Stimulated activated CD8-positive, alpha-beta memory T cell treated with anti-CD3 and anti-CD28 coated beads, Interleukin-12 subunit alpha, Interleukin-12 subunit beta, amount 100 ng/mL, for 1 hour (primary cell): ENCODE results near the gene LCA5.
"Not testable (repeated sequence)": the region's sequence is repeated elsewhere in the genome, so short reads cannot be mapped to it uniquely, and the experiment has no call there.

Experiments used
- DNase-seq: peaks from one replicate; pipeline ENCODE4 v3.0.0-alpha.2; 2020; ENCODE audit warnings: low read depth

Gene LCA5

DNA sequence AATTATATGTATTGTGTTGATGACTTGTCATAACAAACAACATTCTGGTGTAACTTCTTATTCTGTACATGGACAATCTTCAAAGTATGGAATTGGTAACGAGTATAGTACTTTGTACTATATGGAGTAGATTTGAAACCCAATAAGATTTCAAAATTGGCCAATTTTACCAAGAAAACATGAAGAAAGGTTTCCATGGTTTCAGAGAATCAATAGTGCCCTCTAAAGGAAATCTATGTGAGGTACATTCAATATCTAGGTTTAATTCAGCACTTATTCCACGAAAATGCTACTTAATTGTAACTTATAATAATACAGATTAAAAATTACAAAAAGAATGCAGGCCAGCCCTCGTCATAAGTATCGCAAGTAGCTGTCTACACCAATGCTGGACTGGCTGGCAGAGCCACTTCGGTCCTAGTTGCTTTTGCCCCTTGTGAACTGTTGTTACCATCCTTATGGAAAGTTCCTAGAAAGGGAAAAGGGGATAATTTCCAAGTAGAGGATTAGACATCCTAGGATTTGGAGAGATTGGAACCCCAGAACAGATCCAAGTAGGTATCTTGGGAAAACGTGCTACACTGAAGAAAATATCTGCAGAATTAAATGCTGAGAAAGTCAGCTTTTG lies 70.9 kb downstream of the LCA5 start:
- no peak for DNase-seq

DNA sequence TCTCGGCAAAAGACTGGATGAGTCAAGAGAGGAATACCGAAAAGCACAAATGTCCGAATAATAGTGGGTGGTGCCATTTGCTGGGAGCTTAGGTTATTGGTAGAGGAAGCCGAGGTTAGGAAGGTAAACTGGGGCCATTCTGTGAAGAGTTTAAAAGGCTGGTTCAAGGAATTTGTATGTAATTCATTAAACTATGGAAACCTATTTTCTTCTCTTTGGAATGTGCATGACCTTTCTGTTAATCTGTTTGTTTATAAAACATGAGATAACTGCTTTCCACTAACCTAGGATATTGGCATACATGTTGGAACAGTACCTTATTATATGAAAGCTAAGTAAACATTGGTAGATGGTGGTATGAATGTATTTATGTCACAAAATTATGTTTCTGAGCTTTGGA lies 71.8 kb downstream of the LCA5 start:
- no peak for DNase-seq

DNA sequence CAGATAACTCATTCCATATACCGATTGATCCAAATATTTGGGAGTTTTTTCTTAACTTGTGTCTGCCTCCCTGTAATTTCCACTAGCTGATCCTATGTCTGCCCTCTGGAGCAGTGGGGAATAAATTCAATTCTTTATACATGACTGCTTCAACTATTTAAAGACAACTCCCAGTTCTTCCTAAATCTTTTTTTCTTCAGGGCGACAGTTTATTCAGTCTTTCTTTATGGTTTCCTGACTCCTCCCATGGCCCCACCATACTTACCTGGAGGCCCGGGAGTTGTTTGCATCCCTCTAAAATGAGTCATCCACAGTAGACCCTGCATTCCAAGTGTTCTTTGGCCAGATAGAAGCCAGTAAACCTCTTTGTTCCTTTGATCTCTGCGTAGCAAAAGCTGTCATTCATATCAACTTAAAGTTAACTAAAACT lies 73.6 kb downstream of the LCA5 start:
- no peak for DNase-seq

DNA sequence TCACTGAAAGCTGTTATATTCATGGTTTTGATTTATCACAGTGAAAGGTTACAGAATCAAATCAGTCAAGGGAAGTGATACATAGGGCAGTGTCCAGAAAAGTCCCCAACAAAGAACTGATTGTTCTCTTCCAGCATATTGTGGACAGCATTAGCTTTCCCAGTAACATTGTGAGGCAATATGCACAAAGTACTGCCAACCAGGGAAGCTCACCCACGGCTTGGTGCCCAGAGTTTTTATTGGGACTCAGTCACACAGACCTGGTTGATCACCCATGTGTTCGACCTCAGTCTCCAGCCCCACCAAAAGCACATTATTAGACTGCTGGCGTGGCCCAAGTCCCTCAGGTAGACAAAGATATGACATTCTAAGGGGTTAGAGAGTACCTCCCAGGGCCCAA lies 76.0 kb downstream of the LCA5 start:
- DNase-seq: no peak

DNA sequence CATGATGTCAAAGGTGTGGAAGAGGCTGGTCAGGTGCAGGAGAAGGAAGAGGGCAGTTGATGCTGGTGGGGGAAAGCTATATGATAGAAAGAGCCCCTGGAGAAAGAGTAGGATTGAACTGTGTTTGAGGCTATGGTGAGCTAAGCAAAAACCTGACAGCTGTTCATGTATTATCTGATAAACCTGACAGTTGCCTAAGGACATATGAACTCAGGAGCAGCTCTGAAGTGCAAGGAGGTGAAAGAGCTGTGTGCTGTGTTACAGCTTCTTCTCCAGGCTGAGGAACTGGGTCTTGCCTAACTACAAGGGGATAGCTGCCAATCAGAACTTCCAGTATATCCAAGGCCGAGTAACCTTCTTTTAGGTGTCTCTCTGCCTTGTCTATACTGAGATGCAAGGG lies 81.8 kb downstream of the LCA5 start:
- no peak for DNase-seq

DNA sequence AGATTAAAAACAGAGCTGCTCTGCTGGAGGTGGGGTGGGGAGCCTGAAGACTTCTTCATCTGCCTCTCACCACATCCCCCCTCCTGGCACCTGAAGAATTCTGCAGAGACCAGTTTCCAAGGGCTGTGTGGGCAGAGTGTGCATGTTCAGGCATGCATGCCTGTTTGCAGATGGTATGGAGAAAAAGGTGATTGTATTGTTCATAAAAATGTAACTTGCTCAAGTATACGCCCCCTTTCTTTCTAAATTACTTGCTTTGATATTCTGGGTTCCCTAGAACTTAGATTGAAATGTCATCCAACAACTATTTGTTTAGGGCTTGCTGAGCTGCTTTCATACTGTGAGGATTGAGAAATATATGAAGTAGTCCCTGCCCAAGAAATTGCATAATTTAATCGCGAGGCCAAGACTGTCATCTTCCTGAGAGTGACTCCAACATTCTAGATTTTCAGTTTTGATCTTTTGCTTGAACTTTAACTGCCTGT lies 83.6 kb downstream of the LCA5 start:
- DNase-seq: no peak

DNA sequence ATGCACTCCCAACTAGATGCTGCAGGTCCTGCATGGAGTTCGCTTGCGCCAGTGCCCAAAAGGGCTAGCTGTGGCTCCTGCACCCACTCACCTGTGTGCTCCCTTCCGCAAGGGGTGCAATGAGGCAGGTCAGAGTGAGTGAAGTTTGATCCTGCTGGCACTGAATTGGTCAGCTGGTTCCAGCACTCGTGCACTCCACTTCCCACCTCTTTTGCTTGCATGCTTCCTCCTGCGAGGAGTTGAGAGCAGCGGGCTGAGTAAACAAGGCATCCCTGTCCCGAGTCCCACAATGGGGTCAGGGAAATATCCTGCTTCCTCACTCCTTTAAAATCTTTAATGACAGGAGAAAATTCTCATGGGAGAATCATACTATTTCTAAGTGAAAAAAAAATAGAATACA lies 86.2 kb downstream of the LCA5 start:
- DNase-seq: no peak

DNA sequence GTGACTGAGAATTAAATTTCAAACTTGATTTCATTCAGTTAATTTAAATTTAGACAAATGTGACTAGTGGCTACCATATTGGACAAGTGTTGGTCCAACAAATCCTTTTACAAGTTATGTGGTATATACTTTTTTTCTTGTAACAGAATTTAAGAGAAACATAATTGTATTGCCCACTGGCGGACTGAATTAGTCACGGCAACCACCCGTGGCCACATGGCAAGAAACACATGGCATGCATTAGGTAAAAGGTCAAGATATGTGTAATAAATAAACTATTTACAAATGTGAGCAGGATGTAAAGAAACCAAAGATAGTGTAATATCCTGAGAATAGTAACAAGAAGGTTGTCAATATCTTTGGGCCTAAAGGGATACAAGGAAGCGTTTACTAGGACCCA lies 91.2 kb downstream of the LCA5 start:
- DNase-seq: no peak

DNA sequence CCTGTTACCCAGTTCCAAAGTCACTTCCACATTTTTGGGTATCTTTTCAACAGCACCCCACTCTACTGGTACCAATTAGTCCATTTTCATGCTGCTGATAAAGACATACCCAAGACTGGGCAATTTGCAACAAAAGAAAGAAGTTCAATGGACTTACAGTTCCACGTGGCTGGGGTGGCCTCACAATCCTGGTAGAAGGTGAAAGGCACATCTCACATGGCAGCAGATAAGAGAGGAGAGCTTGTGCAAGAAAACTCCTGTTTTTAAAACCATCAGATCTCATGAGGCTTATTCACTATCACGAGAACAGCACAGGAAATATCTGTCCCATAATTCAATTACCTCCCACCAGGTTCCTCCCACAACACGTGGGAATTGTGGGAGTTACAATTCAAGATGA lies 93.4 kb downstream of the LCA5 start:
- not testable (repeated sequence) for DNase-seq

DNA sequence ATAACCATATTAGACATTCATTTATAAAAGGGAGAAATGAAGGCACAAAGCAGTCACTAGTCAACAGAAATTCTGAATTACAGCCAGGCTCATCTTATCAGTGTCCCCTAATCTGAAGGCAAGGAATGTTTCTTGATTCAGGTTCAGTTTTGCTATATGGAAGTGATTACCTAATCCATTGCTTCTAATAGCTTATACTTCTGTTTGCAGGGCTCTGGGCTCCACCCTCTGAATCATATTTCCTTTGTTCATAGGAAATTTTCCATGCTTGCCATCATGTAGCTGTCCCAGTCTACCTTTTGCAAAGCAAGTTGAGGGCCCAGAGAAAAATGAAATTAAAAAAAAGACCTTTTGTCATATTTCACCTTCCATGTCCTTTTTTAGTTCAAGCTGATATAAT lies 96.0 kb downstream of the LCA5 start:
- DNase-seq: no peak

DNA sequence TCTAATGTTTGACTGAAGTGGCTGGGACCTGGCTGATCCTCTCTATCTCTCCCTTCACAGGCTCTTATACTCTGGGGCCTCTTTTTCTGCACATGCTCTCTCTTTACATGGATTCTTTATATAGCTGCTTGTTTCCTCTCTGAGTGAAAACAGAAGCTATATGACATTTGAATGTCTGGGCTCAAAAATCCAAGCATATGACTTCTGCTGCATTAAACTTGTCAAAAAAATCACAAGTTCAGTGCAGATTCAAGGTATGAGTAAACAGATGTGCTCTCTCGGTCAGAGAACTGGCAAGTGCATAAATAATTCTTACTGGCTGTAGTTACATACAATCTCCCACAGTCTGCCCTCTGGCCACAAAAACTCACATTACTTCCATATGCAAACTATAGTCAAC lies 96.6 kb downstream of the LCA5 start:
- DNase-seq: no peak

DNA sequence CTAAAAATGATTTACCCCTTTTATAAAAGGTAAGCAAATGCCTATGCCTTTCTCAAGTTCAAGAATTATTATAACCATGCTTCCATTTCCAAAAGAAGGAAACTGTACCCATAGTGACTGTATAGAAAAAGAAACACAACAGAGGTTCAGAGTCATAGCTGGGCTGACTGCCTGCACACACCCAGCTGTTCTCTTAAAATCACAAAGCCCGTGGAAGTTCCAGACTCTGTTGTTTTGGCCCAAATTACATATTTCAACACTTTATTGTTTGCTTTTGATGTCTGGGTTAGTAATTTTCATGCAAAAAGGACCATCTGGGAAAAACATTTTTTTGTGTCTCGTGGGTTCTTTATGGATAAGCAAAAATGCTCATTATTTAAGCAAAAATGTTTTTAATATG lies 99.2 kb downstream of the LCA5 start:
- DNase-seq: no peak

DNA sequence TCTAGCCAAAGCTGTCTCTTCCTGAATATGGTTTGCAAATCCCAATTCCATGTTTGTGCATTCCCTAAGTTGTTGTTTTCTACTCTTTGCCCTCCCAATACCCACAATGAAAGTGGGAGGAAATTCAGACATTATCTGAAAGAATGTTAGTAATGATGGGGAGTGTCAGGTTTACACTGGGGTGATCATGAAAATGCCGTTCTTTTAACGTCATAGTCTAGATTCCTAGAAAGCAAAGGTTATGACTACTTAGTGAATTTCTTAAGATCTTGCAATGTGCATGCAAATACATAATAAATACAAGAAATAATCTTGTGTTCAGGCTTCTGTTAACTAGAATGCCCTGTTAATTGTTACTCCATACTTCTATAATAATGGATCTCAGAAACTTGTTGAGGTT lies 101.0 kb downstream of the LCA5 start:
- no peak for DNase-seq

DNA sequence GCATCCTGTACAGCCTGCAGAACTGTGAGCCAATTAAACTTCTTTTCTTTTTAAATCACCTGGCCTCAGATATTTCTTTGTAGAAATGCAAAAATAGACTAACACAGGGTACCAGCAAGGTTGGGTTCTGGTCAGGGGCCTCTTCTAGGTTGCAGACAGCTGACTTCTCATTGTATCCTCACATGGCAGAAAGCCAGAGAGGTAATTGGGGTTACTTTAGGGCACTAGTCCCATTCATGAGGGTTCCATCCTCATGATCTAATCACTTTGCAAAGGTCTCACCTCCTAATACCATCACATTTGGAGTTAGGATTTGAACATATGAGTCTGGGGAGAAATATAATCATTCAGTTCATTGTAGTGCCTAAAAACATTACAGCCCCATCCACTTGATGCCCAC lies 101.5 kb downstream of the LCA5 start:
- no peak for DNase-seq
